ENCODE results near the gene EXOC4.

The EXOC4 gene

DNA sequence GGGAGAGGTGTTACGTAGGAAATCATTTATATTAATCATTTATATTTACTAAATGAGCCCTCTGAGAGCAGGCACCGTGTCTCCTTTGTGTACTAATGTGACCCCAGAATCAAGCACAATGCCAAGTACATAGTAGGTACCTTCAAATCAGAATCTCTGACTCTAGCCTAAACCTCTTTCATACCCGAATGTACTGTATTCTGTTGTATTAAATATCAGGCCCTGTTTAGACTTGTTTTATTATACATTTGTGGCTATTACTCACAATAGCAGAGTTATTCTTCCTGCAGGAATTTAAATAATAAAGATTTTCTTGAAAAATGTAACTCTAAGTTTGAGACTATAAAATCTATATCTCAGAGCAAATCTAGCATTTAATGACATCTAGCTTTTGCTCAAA lies 297.3 kb downstream of the EXOC4 start:
- no peak for DNase-seq (ENCODE audit: extremely low spot score)
- ChIA-PET CTCF (no interaction called here), POLR2A (no interaction called here)
- no peak for TF ChIP-seq CTCF (IDR thresholded peaks at IDR 0.05; ENCODE audit: control extremely low read depth, extremely low read depth, low read depth, missing control alignments)

- ChIA-PET POLR2A (no interaction called here), CTCF (no interaction called here)
- DNase-seq (ENCODE audit: extremely low spot score), result no peak
- no peak for TF ChIP-seq CTCF (IDR thresholded peaks at IDR 0.05; ENCODE audit: control extremely low read depth, extremely low read depth, low read depth, missing control alignments)
These were observed 297.9 kb downstream of the EXOC4 start for GRCh38 chr7:133550811-133551210.

DNA sequence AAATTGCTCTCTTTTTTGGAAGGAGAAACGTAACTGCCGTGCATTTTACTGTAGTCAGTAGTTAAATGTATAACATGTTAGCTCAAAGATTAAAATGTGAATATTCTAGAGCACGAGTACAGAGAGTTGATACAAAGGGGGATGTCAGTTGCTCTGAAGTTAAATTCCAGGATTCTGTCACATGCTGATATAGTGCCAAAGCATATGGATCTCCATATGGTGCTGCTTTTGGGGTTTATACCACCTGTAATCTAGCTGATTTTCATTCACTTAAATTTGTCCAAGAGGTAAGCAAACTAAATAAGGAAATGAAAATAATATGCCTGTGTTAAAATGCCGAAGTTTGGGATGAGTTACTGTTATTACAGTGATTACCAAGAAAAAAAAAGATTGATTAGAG lies 298.6 kb downstream of the EXOC4 start:
- POLR2A ChIA-PET, result no interaction called here
- no peak for DNase-seq (ENCODE audit: extremely low spot score)
- TF ChIP-seq CTCF (IDR thresholded peaks at IDR 0.05; ENCODE audit: control extremely low read depth, extremely low read depth, low read depth, missing control alignments), result no peak
- CTCF ChIA-PET, result no interaction called here

GRCh38 chr7:133552079-133552478 lies 299.2 kb downstream of the EXOC4 start:
- TF ChIP-seq CTCF (IDR thresholded peaks at IDR 0.05; ENCODE audit: control extremely low read depth, extremely low read depth, low read depth, missing control alignments), result no peak
- POLR2A ChIA-PET, result no interaction called here
- CTCF ChIA-PET, result no interaction called here
- no peak for DNase-seq (ENCODE audit: extremely low spot score)

- TF ChIP-seq CTCF (IDR thresholded peaks at IDR 0.05; ENCODE audit: control extremely low read depth, extremely low read depth, low read depth, missing control alignments), result no peak
- no peak for DNase-seq (ENCODE audit: extremely low spot score)
- ChIA-PET POLR2A (no interaction called here), CTCF (no interaction called here)
These were observed 301.5 kb downstream of the EXOC4 start for GRCh38 chr7:133554330-133554729.

DNA sequence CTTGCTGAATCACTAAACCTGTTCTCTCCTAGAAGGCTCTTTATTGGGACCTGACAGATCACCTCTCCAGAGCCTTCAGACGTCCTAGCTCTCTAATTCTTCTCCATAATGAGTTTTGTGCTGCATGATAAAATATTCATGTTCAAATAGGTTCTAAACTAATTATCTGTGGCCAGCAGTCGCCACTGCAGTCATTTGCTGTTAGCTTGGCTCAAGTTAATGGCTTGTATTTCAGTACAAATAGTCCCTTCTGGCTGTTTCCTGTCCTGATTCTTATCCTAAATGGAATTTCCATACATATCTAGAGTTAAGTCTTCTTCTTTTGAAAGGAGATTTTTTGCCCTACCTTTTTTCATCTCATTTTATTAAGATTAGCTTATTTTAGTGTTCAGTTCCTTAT lies 303.2 kb downstream of the EXOC4 start:
- ChIA-PET POLR2A (no interaction called here), CTCF (interaction anchor here (1.2 to 1.4 kb wide), 2 partner anchors 15 to 23 kb away, joined by 3 read pairs; no protein-coding TSS in a partner anchor)
- DNase-seq (ENCODE audit: extremely low spot score), result no peak
- no peak for TF ChIP-seq CTCF (IDR thresholded peaks at IDR 0.05; ENCODE audit: control extremely low read depth, extremely low read depth, low read depth, missing control alignments)

DNA sequence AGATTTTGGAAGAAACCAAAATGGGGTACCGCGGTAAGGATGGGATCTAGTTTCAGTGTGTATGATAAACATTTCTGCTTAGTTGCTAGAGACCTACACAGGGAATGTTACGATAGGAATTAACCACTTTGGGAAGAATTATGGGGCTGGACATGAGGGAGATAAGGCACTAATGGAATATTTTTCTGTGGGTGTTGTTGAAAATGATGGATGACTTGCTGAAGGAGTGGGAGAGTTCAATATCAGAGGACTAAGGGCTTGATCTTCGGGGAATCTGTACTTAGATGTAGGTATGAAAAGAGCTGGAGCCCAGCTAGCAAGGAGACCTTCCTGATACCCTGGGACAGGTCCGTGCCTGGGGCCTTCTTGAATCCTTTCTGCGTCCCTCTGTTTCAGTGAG lies 303.7 kb downstream of the EXOC4 start:
- no peak for DNase-seq (ENCODE audit: extremely low spot score)
- no peak for TF ChIP-seq CTCF (IDR thresholded peaks at IDR 0.05; ENCODE audit: control extremely low read depth, extremely low read depth, low read depth, missing control alignments)
- ChIA-PET CTCF (interaction anchor here (0.7 to 1.4 kb wide), 4 partner anchors 9 to 23 kb away, joined by 3 read pairs; no protein-coding TSS in a partner anchor), POLR2A (no interaction called here)

All from GM10248 (cell line).